ENCODE data around the gene TTC12. TPM values are rescaled to one million over a fixed set of nuclear protein-coding genes. Genes with fewer than 3 reads are reported as not detected.

The TTC12 gene
- total and polyA plus RNA-seq, 10 of the 15 experiments (the other 5 are each of a cell fraction or from before 2014, with no cell fraction given), result 3.7 to 14.0 (median 8.1) TPM

GRCh38 chr11:113286009-113286408 lies 28.4 kb upstream of the TTC12 start:
- ChIA-PET CTCF (no interaction called here), SMC1A (ENCODE audit: uncharacterized antibody, unreplicated experiment) (no interaction called here), RAD21 (ENCODE audit: unreplicated experiment) (no interaction called here), POLR2A (no interaction called here)
- Histone ChIP-seq H3K4me3 (no peak overlapping the region), H3K79me2 (ENCODE audit: control insufficient read depth, insufficient read depth, low read length) (no peaks in the 10 kb centered on the region), H3K27ac (ENCODE audit: control insufficient read depth, insufficient read depth) (no peak overlapping the region), H3K9ac (ENCODE audit: control insufficient read depth, insufficient read depth, low read length) (no peak overlapping the region), H3K36me3 (ENCODE audit: control insufficient read depth in 2 of 2, insufficient read depth in 2 of 2, low read length in 1 of 2) (no peaks in the 10 kb centered on the region), H2AFZ (ENCODE audit: control insufficient read depth, low read depth, low read length) (no peak overlapping the region), H3K4me1 (ENCODE audit: control insufficient read depth, insufficient read depth, low read length) (no peaks in the 10 kb centered on the region), H3K27me3 (replicated peaks in 1 of 2; ENCODE audit: control insufficient read depth in 2 of 2, insufficient read depth in 2 of 2, low read length in 1 of 2) (no peaks in the 10 kb centered on the region), H4K20me1 (ENCODE audit: control insufficient read depth, insufficient read depth) (no peaks in the 10 kb centered on the region), H3K4me2 (ENCODE audit: control insufficient read depth, insufficient read depth) (no peak overlapping the region), H3K9me3 (replicated peaks; ENCODE audit: control insufficient read depth, insufficient read depth, low read length) (no peaks in the 10 kb centered on the region)
- BruUV-seq (replicated peaks), result no TSS peak
- WGBS (ENCODE audit: insufficient coverage, insufficient replicate concordance, low lambda C conversion rate, missing lambda C conversion rate), result 28% methylated on average over 3 of the region's 3 CpGs
- FAIRE-seq (no peak), ATAC-seq (no peak), DNase-seq (ENCODE audit: low read depth, low spot score) (no peak)
- intact Hi-C loops (cut with micrococcal nuclease; ENCODE audit: unreplicated experiment) (loop anchor here (5.0 kb wide), 1 partner anchor 174 kb away; no protein-coding TSS in a partner anchor), in situ Hi-C loops (cut with MboI) (loop anchor here (10.0 kb wide), 1 partner anchor 1061 kb away; the partner anchor contains the start of gene PTS)
- TF ChIP-seq, protein P1, sequence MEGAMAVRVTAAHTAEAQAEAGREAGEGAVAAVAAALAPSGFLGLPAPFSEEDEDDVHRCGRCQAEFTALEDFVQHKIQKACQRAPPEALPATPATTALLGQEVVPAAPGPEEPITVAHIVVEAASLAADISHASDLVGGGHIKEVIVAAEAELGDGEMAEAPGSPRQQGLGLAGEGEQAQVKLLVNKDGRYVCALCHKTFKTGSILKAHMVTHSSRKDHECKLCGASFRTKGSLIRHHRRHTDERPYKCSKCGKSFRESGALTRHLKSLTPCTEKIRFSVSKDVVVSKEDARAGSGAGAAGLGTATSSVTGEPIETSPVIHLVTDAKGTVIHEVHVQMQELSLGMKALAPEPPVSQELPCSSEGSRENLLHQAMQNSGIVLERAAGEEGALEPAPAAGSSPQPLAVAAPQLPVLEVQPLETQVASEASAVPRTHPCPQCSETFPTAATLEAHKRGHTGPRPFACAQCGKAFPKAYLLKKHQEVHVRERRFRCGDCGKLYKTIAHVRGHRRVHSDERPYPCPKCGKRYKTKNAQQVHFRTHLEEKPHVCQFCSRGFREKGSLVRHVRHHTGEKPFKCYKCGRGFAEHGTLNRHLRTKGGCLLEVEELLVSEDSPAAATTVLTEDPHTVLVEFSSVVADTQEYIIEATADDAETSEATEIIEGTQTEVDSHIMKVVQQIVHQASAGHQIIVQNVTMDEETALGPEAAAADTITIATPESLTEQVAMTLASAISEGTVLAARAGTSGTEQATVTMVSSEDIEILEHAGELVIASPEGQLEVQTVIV (IDR thresholded peaks at IDR 0.05; ENCODE audit: borderline replicate concordance, partially characterized antibody), result no peak
- TF ChIP-seq, protein P2, sequence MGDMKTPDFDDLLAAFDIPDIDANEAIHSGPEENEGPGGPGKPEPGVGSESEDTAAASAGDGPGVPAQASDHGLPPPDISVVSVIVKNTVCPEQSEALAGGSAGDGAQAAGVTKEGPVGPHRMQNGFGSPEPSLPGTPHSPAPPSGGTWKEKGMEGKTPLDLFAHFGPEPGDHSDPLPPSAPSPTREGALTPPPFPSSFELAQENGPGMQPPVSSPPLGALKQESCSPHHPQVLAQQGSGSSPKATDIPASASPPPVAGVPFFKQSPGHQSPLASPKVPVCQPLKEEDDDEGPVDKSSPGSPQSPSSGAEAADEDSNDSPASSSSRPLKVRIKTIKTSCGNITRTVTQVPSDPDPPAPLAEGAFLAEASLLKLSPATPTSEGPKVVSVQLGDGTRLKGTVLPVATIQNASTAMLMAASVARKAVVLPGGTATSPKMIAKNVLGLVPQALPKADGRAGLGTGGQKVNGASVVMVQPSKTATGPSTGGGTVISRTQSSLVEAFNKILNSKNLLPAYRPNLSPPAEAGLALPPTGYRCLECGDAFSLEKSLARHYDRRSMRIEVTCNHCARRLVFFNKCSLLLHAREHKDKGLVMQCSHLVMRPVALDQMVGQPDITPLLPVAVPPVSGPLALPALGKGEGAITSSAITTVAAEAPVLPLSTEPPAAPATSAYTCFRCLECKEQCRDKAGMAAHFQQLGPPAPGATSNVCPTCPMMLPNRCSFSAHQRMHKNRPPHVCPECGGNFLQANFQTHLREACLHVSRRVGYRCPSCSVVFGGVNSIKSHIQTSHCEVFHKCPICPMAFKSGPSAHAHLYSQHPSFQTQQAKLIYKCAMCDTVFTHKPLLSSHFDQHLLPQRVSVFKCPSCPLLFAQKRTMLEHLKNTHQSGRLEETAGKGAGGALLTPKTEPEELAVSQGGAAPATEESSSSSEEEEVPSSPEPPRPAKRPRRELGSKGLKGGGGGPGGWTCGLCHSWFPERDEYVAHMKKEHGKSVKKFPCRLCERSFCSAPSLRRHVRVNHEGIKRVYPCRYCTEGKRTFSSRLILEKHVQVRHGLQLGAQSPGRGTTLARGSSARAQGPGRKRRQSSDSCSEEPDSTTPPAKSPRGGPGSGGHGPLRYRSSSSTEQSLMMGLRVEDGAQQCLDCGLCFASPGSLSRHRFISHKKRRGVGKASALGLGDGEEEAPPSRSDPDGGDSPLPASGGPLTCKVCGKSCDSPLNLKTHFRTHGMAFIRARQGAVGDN (IDR thresholded peaks at IDR 0.05), result no peak
- no peak for TF ChIP-seq SRF (IDR thresholded peaks at IDR 0.05; ENCODE audit: low read depth in 2 of 2, low read length in 2 of 2)
- TF ChIP-seq ASH2L (IDR thresholded peaks at IDR 0.05; ENCODE audit: borderline replicate concordance, low read depth), result no peak
- TF ChIP-seq POU2F2 (IDR thresholded peaks at IDR 0.05; ENCODE audit: borderline replicate concordance, low read depth, low read length), result no peak
- no peak for TF ChIP-seq CBX3 (IDR thresholded peaks at IDR 0.05; ENCODE audit: borderline replicate concordance, low read depth)
- TF ChIP-seq RELA (IDR thresholded peaks at IDR 0.05; ENCODE audit: borderline replicate concordance, partially characterized antibody), result no peak
- no peak for TF ChIP-seq SMARCA5 (IDR thresholded peaks at IDR 0.05)
- no peak for TF ChIP-seq ZBTB11 (CRISPR knock-in tag; IDR thresholded peaks at IDR 0.05)
- TF ChIP-seq, protein P3, sequence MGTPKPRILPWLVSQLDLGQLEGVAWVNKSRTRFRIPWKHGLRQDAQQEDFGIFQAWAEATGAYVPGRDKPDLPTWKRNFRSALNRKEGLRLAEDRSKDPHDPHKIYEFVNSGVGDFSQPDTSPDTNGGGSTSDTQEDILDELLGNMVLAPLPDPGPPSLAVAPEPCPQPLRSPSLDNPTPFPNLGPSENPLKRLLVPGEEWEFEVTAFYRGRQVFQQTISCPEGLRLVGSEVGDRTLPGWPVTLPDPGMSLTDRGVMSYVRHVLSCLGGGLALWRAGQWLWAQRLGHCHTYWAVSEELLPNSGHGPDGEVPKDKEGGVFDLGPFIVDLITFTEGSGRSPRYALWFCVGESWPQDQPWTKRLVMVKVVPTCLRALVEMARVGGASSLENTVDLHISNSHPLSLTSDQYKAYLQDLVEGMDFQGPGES (IDR thresholded peaks at IDR 0.05), result no peak
- TF ChIP-seq BCL3 (IDR thresholded peaks at IDR 0.05; ENCODE audit: borderline replicate concordance, insufficient read depth, low read depth, low read length, poor library complexity, severe bottlenecking), result no peak
